ENCODE measurements around the gene CACNB2. TPM values are rescaled to one million over a fixed set of nuclear protein-coding genes. Genes with fewer than 3 reads are reported as not detected.

The CACNB2 gene
- total and polyA plus RNA-seq, 2 experiments from 2014 or later, result 4.6 to 5.3 TPM

GRCh38 chr10:18246967-18247366, 106.7 kb downstream of the CACNB2 start:
- H3K4me3 ChIP-seq, result no peak overlapping the region
- no peaks in the 10 kb centered on the region for H4K20me1 ChIP-seq (ENCODE audit: insufficient read depth, poor library complexity, severe bottlenecking)
- H3K27ac ChIP-seq, result no peak overlapping the region
- H3K79me2 ChIP-seq, result no peaks in the 10 kb centered on the region
- no peak for DNase-seq (ENCODE audit: low spot score)
- no peaks in the 10 kb centered on the region for H3K27me3 ChIP-seq
- no peak overlapping the region for H2AFZ ChIP-seq
- no peaks in the 10 kb centered on the region for H3K4me1 ChIP-seq (ENCODE audit: insufficient read depth)
- no peaks in the 10 kb centered on the region for H3K9me3 ChIP-seq (ENCODE audit: low read depth)
- H3K36me3 ChIP-seq (replicated peaks; ENCODE audit: insufficient read depth, low read depth), result no peaks in the 10 kb centered on the region
- no peaks in the 10 kb centered on the region for H3K9me2 ChIP-seq (replicated peaks; ENCODE audit: insufficient read depth)
- no peak overlapping the region for H3K4me2 ChIP-seq
- WGBS (ENCODE audit: low lambda C conversion rate, missing lambda C conversion rate), result 72% methylated on average over 7 of the region's 7 CpGs
- TF ChIP-seq EZH2phosphoT487 (IDR thresholded peaks at IDR 0.05; ENCODE audit: low read depth, severe bottlenecking, unreplicated experiment) (no peak), CTCF (IDR thresholded peaks at IDR 0.05; ENCODE audit: poor library complexity) (no peak)

- H3K9me2 ChIP-seq (replicated peaks; ENCODE audit: insufficient read depth), result no peaks in the 10 kb centered on the region
- H3K4me2 ChIP-seq, result no peak overlapping the region
- H3K36me3 ChIP-seq (replicated peaks; ENCODE audit: insufficient read depth, low read depth), result no peaks in the 10 kb centered on the region
- no peaks in the 10 kb centered on the region for H3K4me1 ChIP-seq (ENCODE audit: insufficient read depth)
- WGBS (ENCODE audit: low lambda C conversion rate, missing lambda C conversion rate), result 49% methylated on average over 7 of the region's 7 CpGs
- no peak overlapping the region for H2AFZ ChIP-seq
- H3K27me3 ChIP-seq, result no peaks in the 10 kb centered on the region
- DNase-seq (ENCODE audit: low spot score), result no peak
- TF ChIP-seq EZH2 (IDR thresholded peaks at IDR 0.05; ENCODE audit: borderline replicate concordance), result no peak
- TF ChIP-seq CTCF (IDR thresholded peaks at IDR 0.05; ENCODE audit: poor library complexity), result no peak
- no peak for TF ChIP-seq EZH2phosphoT487 (IDR thresholded peaks at IDR 0.05; ENCODE audit: low read depth, severe bottlenecking, unreplicated experiment)
- no peak overlapping the region for H3K4me3 ChIP-seq
- H3K79me2 ChIP-seq, result no peaks in the 10 kb centered on the region
- H4K20me1 ChIP-seq (ENCODE audit: insufficient read depth, poor library complexity, severe bottlenecking), result no peaks in the 10 kb centered on the region
- H3K9me3 ChIP-seq (ENCODE audit: low read depth), result no peaks in the 10 kb centered on the region
- no peak overlapping the region for H3K27ac ChIP-seq
These were observed 111.9 kb downstream of the CACNB2 start for GRCh38 chr10:18252086-18252485.

- Histone ChIP-seq H3K79me2 (no peaks in the 10 kb centered on the region), H3K4me1 (ENCODE audit: insufficient read depth) (no peaks in the 10 kb centered on the region), H2AFZ (no peak overlapping the region), H3K4me3 (no peak overlapping the region), H3K27ac (no peak overlapping the region), H3K27me3 (no peaks in the 10 kb centered on the region), H3K4me2 (no peak overlapping the region), H3K9me2 (replicated peaks; ENCODE audit: insufficient read depth) (no peaks in the 10 kb centered on the region), H3K9me3 (ENCODE audit: low read depth) (no peaks in the 10 kb centered on the region), H3K36me3 (replicated peaks; ENCODE audit: insufficient read depth, low read depth) (no peaks in the 10 kb centered on the region), H4K20me1 (ENCODE audit: insufficient read depth, poor library complexity, severe bottlenecking) (no peaks in the 10 kb centered on the region)
- TF ChIP-seq EZH2phosphoT487 (IDR thresholded peaks at IDR 0.05; ENCODE audit: low read depth, severe bottlenecking, unreplicated experiment) (no peak), CTCF (IDR thresholded peaks at IDR 0.05; ENCODE audit: poor library complexity) (no peak), EZH2 (IDR thresholded peaks at IDR 0.05; ENCODE audit: borderline replicate concordance) (no peak)
- WGBS (ENCODE audit: low lambda C conversion rate, missing lambda C conversion rate), result 92% methylated on average over 2 of the region's 2 CpGs
- DNase-seq (ENCODE audit: low spot score), result no peak
These were observed 113.9 kb downstream of the CACNB2 start for GRCh38 chr10:18254086-18254485.

DNA sequence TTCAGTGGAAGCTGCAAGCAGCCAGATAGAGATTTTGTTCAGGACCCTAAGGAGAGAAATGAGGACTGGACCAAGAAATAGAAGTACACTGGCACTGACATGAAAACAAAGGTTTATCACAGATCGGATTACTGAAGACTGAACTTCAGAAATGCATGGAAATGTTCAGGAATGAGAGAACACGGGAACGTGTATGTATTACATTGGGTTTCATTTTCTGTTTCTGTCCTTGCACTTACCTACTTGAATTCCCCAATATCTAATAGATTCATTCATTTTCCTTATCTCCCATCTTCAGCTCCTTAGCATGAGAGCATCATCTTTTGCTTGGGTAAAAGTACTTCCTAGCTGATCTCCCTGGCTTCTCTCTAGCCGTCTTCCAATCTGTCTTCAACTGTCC, 114.5 kb downstream of the CACNB2 start:
- 90% methylated on average over 4 of the region's 4 CpGs for WGBS (ENCODE audit: low lambda C conversion rate, missing lambda C conversion rate)
- TF ChIP-seq EZH2phosphoT487 (IDR thresholded peaks at IDR 0.05; ENCODE audit: low read depth, severe bottlenecking, unreplicated experiment), result no peak
- TF ChIP-seq CTCF (IDR thresholded peaks at IDR 0.05; ENCODE audit: poor library complexity), result no peak
- no peak for TF ChIP-seq EZH2 (IDR thresholded peaks at IDR 0.05; ENCODE audit: borderline replicate concordance)
- H2AFZ ChIP-seq, result no peak overlapping the region
- H3K4me2 ChIP-seq, result no peak overlapping the region
- H3K4me1 ChIP-seq (ENCODE audit: insufficient read depth), result no peaks in the 10 kb centered on the region
- no peaks in the 10 kb centered on the region for H3K9me3 ChIP-seq (ENCODE audit: low read depth)
- no peaks in the 10 kb centered on the region for H4K20me1 ChIP-seq (ENCODE audit: insufficient read depth, poor library complexity, severe bottlenecking)
- no peak overlapping the region for H3K27ac ChIP-seq
- H3K27me3 ChIP-seq, result no peaks in the 10 kb centered on the region
- no peaks in the 10 kb centered on the region for H3K36me3 ChIP-seq (replicated peaks; ENCODE audit: insufficient read depth, low read depth)
- H3K79me2 ChIP-seq, result no peaks in the 10 kb centered on the region
- H3K4me3 ChIP-seq, result no peak overlapping the region
- DNase-seq (ENCODE audit: low spot score), result no peak
- no peaks in the 10 kb centered on the region for H3K9me2 ChIP-seq (replicated peaks; ENCODE audit: insufficient read depth)

All from hepatocyte (in vitro differentiated cells).